ENCODE measurements around the gene FZD2. TPM values are rescaled to one million over a fixed set of nuclear protein-coding genes. Genes with fewer than 3 reads are reported as not detected.
A peak's percentile ranks its signal among the peaks of the same experiment; 100 is the strongest.

The FZD2 gene
- total RNA-seq, 1 experiment from 2014 or later, result 28.3 TPM

GRCh38 chr17:44604116-44604761 lies 47.0 kb downstream of the FZD2 start:
- H3K36me3 ChIP-seq (replicated peaks; ENCODE audit: control insufficient read depth, insufficient read depth, low read length), result no peaks in the 10 kb centered on the region
- H3K27me3 ChIP-seq (ENCODE audit: control insufficient read depth, insufficient read depth, low read length), result no peaks in the 10 kb centered on the region
- DNase-seq, result no peak
- H3K4me3 ChIP-seq (ENCODE audit: insufficient read depth, low read depth, low read length), result no peak overlapping the region

- DNase-seq, result no peak
- H3K27me3 ChIP-seq (ENCODE audit: control insufficient read depth, insufficient read depth, low read length), result no peaks in the 10 kb centered on the region
- no peak overlapping the region for H3K4me3 ChIP-seq (ENCODE audit: insufficient read depth, low read depth, low read length)
- no peaks in the 10 kb centered on the region for H3K36me3 ChIP-seq (replicated peaks; ENCODE audit: control insufficient read depth, insufficient read depth, low read length)
Observed at GRCh38 chr17:44604768-44605485, 47.6 kb downstream of the FZD2 start.

- no peaks in the 10 kb centered on the region for H3K36me3 ChIP-seq (replicated peaks; ENCODE audit: control insufficient read depth, insufficient read depth, low read length)
- DNase-seq, result no peak
- H3K4me3 ChIP-seq (ENCODE audit: insufficient read depth, low read depth, low read length), result no peak overlapping the region
- no peaks in the 10 kb centered on the region for H3K27me3 ChIP-seq (ENCODE audit: control insufficient read depth, insufficient read depth, low read length)
Observed at GRCh38 chr17:44606658-44607057, 49.4 kb downstream of the FZD2 start.

GRCh38 chr17:44607836-44608690 lies 50.8 kb downstream of the FZD2 start:
- peak; percentile 89 for DNase-seq
- no peaks in the 10 kb centered on the region for H3K27me3 ChIP-seq (ENCODE audit: control insufficient read depth, insufficient read depth, low read length)
- no peaks in the 10 kb centered on the region for H3K36me3 ChIP-seq (replicated peaks; ENCODE audit: control insufficient read depth, insufficient read depth, low read length)
- H3K4me3 ChIP-seq (ENCODE audit: insufficient read depth, low read depth, low read length), result no peak overlapping the region

GRCh38 chr17:44608727-44609435 lies 51.6 kb downstream of the FZD2 start:
- no peak overlapping the region for H3K4me3 ChIP-seq (ENCODE audit: insufficient read depth, low read depth, low read length)
- H3K27me3 ChIP-seq (ENCODE audit: control insufficient read depth, insufficient read depth, low read length), result no peaks in the 10 kb centered on the region
- H3K36me3 ChIP-seq (replicated peaks; ENCODE audit: control insufficient read depth, insufficient read depth, low read length), result no peaks in the 10 kb centered on the region
- DNase-seq, result no peak

GRCh38 chr17:44610331-44610730 lies 53.0 kb downstream of the FZD2 start:
- H3K36me3 ChIP-seq (replicated peaks; ENCODE audit: control insufficient read depth, insufficient read depth, low read length), result no peaks in the 10 kb centered on the region
- no peak for DNase-seq
- H3K4me3 ChIP-seq (ENCODE audit: insufficient read depth, low read depth, low read length), result no peak overlapping the region
- H3K27me3 ChIP-seq (ENCODE audit: control insufficient read depth, insufficient read depth, low read length), result no peaks in the 10 kb centered on the region

Other genes with a start within 250 kb of the FZD2 start
- gene RUNDC3A, start 248.9 kb upstream of the FZD2 start, total RNA-seq (2014; rRNA removed; shearing (Covaris generic)), result 5.1 and 5.7 TPM in 2 replicates
- gene SLC25A39, start 232.7 kb upstream of the FZD2 start, total RNA-seq (2014; rRNA removed; shearing (Covaris generic)), result 281 and 295 TPM in 2 replicates
- gene GRN, start 212.2 kb upstream of the FZD2 start, total RNA-seq (2014; rRNA removed; shearing (Covaris generic)), result 122 and 161 TPM in 2 replicates
- gene FAM171A2, start 193.6 kb upstream of the FZD2 start, total RNA-seq (2014; rRNA removed; shearing (Covaris generic)), result 23.7 and 24.1 TPM in 2 replicates
- gene ITGA2B, start 167.8 kb upstream of the FZD2 start, total RNA-seq (2014; rRNA removed; shearing (Covaris generic)), result 6.2 and 11.4 TPM in 2 replicates
- gene GPATCH8, start 54.1 kb upstream of the FZD2 start, total RNA-seq (2014; rRNA removed; shearing (Covaris generic)), result 16.9 and 23.2 TPM in 2 replicates
- gene MEIOC, start 99.0 kb downstream of the FZD2 start, total RNA-seq (2014; rRNA removed; shearing (Covaris generic)), result 1.9 and 6.7 TPM in 2 replicates
- gene CCDC43, start 132.3 kb downstream of the FZD2 start, total RNA-seq (2014; rRNA removed; shearing (Covaris generic)), result 38.8 and 46.3 TPM in 2 replicates
- 21.0 and 30.4 TPM in 2 replicates for gene DBF4B, start 151.2 kb downstream of the FZD2 start, total RNA-seq (2014; rRNA removed; shearing (Covaris generic))
- gene ADAM11, start 201.5 kb downstream of the FZD2 start, total RNA-seq (2014; rRNA removed; shearing (Covaris generic)), result 0.45 and 1.2 TPM in 2 replicates